ENCODE data around the gene PSMD13. TPM values are rescaled to one million over a fixed set of nuclear protein-coding genes. Genes with fewer than 3 reads are reported as not detected.
A peak's percentile ranks its signal among the peaks of the same experiment; 100 is the strongest.

Gene PSMD13
- total RNA-seq, 2 donors from 2014 or later, result 196 to 273 TPM

- H3K27ac Mint-ChIP-seq, result peak overlapping the region; percentile 93 to 98
- ATAC-seq (peak; percentile 73 to 83), DNase-seq (ENCODE audit: low spot score in 2 of 2) (peak in 1 of 2 donors; percentile 64)
- H3K9me3 Mint-ChIP-seq, result peaks cover 0 to 5% of the 10 kb centered on the region in 2 donors
- H3K36me3 Mint-ChIP-seq, result no peaks in the 10 kb centered on the region
Observed at GRCh38 chr11:269146-269890, 32.5 kb downstream of the PSMD13 start.

DNA sequence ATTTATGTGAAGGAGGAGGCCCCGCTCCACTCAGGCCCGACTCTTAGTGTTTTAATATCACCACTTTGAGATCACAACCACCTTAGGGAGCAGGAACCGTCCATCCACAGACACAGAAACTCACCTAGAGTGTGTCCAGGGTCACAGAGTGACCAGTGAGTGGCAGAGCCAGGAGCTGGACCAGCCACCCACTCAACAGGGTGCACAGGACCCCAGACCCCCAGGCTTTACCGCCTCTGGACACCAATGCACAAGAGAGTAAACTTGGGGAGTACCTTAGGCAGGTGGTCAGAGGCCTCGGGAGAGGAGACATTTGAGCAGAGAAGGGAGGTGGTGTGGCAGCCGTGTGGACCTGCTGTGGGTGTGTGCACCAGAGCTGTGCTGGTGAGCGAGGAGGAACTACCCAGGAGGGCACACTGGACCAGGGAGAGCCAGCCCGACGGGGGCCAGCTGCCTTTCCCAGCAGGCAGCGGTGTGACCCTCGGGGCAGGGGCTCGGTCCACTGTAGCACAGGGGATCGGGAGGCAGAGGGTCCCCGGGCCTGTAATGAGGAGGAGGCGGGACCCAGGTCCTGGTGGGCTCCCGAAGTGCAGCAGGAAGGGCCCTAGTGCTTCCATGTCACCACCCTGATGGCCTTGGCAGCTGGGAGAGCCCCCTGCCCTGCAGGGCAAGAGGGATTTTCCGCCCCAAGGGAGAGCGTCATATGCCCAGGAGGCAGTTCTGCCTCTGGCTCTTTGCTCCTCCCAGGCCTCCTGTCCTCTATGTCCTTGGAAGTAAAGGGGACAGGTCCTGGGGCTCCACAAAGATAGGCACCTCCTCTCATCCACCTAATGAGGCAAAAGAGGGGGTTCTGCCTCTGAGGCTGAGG lies 33.9 kb downstream of the PSMD13 start:
- H3K9me3 Mint-ChIP-seq, result peaks cover 0 to 5% of the 10 kb centered on the region in 2 donors
- H3K36me3 Mint-ChIP-seq, result no peaks in the 10 kb centered on the region
- ATAC-seq (no peak), DNase-seq (ENCODE audit: low spot score in 2 of 2) (no peak)
- H3K27ac Mint-ChIP-seq, result peak overlapping the region in 1 of 2 donors; percentile 93

DNA sequence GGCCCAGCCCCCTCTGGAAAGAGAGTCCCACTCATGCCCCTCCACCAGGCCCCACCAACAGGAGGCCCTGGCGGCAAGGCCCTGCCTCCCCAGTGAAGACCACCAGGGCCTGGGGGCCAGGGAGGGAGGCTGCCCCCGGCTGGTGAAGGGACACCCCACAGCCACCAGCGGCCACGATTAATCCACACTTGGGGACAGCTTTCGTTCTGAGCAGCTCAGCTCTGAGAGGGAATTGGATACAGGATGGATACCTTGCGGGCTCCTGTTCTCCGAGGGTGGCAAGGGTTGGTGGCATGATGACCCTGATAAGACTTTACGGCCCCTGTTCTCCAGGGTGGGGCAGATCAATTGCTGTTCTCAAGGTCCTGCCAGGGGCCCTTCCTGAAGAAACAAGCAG lies 34.5 kb downstream of the PSMD13 start:
- H3K27ac Mint-ChIP-seq, result no peak overlapping the region

GRCh38 chr11:272195-272930 lies 35.6 kb downstream of the PSMD13 start:
- Mint-ChIP-seq H3K9me3 (peaks cover 0 to 7% of the 10 kb centered on the region in 2 donors), H3K36me3 (peaks cover 7 to 10% of the 10 kb centered on the region in 2 donors), H3K27ac (peak overlapping the region in 1 of 2 donors; percentile 51)
- ATAC-seq (no peak), DNase-seq (ENCODE audit: low spot score in 2 of 2) (no peak)

More for the DNA sequence above, 34.5 kb downstream of the PSMD13 start:
- DNase-seq (ENCODE audit: low spot score in 2 of 2) (no peak), ATAC-seq (no peak)
- peaks cover 0 to 5% of the 10 kb centered on the region in 2 donors for H3K9me3 Mint-ChIP-seq
- peaks cover 0 to under 1% of the 10 kb centered on the region in 2 donors for H3K36me3 Mint-ChIP-seq

GRCh38 chr11:272931-273198 lies 36.1 kb downstream of the PSMD13 start:
- Mint-ChIP-seq H3K27ac (no peak overlapping the region), H3K36me3 (peaks cover 10 to 15% of the 10 kb centered on the region in 2 donors)

GRCh38 chr11:276219-276618 lies 39.4 kb downstream of the PSMD13 start:
- H3K36me3 Mint-ChIP-seq, result peaks cover 19 to 24% of the 10 kb centered on the region in 2 donors
- DNase-seq (ENCODE audit: low spot score in 2 of 2), result no peak
- no peak for ATAC-seq
- H3K9me3 Mint-ChIP-seq, result peaks cover 3 to 13% of the 10 kb centered on the region in 2 donors
- peak overlapping the region in 1 of 2 donors; percentile 65 for H3K27ac Mint-ChIP-seq

More at GRCh38 chr11:272931-273198, 36.1 kb downstream of the PSMD13 start:
- peaks cover 3 to 11% of the 10 kb centered on the region in 2 donors for H3K9me3 Mint-ChIP-seq
- no peak for DNase-seq (ENCODE audit: low spot score in 2 of 2)
- no peak for ATAC-seq

DNA sequence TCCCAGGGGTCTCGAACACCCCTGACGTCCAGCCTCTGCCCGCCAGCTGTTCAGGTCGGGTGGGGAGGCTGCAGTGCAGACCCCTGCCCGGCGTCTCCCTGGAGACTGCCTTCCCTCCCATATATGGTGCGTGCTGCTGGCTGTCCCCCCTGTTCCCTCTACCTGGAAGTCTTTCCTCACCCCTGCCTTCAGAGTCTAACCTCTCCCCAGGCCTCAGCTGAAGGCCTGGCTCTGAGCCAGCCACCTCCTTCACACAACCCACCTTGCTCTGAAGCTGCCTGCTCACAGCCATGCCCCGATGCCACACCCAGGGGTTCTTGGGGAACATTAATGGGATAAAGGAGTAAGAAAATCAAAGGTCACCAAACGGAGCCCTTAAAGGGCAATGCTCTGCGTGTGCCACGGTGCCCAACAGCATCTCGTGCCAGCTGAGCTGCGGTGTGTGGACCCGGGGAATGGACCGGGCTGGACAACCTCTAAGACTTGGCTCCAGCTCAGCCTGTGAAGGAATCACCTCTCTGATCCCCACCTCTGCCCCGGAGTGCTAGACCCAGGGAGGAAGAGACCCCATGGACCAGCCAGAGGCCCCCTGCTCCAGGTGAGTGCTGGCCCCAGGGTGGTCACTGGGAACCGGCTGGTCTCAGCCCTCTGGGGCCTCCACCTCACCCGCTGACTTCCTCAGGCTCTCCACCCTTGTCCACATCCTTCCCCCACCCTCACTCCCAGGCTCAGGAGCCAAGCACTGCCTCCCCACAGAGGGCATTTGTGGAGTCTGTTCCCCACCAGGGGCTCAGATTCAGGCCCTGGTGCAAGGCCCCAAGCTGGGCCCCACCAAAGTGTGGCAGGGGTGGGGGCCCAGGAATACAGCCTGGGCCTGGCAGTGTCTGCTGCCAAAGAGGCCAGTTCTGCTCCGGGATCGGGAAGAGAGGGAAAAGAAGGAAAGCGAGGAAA lies 41.5 kb downstream of the PSMD13 start, which contains the start of gene NLRP6:
NLRP6 (plus strand) TSS at position 407 of the 951 bp plus-strand sequence; CDS start at position 570, 163 bp downstream.
- DNase-seq (ENCODE audit: low spot score in 2 of 2) (peak in 1 of 2 donors; percentile 4), ATAC-seq (no peak)
- Mint-ChIP-seq H3K27ac (peak within 1 kb of the TSS; percentile 41 to 65), H3K9me3 (peaks cover 3 to 13% of the 10 kb centered on the region in 2 donors), H3K36me3 (peaks cover 24 to 26% of the 10 kb centered on the region in 2 donors)

DNA sequence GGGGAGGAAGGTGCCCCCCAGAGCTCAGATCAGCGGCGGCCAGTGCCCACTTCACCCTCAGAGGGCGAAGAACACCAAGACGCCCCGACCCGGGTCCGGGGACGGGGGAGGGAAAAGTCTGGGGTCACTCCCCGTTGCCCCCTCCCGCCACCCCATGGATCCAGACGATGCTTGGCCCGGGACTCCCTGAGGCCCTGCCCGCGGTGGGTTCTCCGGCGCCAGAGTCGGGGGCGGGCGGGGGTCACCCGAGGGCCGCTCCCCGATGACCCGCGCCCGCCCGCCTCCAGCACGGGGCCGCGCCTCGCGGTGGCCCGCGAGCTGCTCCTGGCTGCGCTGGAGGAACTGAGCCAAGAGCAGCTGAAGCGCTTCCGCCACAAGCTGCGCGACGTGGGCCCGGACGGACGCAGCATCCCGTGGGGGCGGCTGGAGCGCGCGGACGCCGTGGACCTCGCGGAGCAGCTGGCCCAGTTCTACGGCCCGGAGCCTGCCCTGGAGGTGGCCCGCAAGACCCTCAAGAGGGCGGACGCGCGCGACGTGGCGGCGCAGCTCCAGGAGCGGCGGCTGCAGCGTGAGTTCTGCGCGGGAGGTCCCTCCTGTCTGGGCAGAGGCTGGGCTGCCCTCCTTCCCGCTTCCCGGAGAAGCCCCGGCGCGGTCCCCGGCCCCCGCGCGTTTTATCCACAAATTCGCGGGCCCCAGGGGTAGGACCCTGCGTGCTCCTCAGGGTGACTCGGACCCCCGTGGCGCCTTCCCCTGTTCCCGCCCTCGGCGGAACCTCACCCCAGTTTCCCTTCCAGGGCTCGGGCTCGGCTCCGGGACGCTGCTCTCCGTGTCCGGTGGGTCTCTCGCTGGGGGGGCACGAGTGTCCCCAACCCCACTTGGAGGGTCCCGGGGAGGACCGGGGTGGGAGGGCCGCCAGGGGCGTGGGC lies 42.5 kb downstream of the PSMD13 start:
- H3K27ac Mint-ChIP-seq, result peak overlapping the region in 1 of 2 donors; percentile 65
- no peak for ATAC-seq

GRCh38 chr11:279966-280705 lies 43.4 kb downstream of the PSMD13 start:
- DNase-seq (ENCODE audit: low spot score in 2 of 2) (peak; percentile 50 to 57), ATAC-seq (peak; percentile 35 to 54)
- Mint-ChIP-seq H3K27ac (no peak overlapping the region), H3K36me3 (peaks cover 24 to 26% of the 10 kb centered on the region in 2 donors), H3K9me3 (peaks cover 3 to 13% of the 10 kb centered on the region in 2 donors)

More for the DNA sequence above, 42.5 kb downstream of the PSMD13 start:
- peaks cover 3 to 13% of the 10 kb centered on the region in 2 donors for H3K9me3 Mint-ChIP-seq
- peaks cover 24 to 26% of the 10 kb centered on the region in 2 donors for H3K36me3 Mint-ChIP-seq
- peak; percentile 5 to 54 for DNase-seq (ENCODE audit: low spot score in 2 of 2)

DNA sequence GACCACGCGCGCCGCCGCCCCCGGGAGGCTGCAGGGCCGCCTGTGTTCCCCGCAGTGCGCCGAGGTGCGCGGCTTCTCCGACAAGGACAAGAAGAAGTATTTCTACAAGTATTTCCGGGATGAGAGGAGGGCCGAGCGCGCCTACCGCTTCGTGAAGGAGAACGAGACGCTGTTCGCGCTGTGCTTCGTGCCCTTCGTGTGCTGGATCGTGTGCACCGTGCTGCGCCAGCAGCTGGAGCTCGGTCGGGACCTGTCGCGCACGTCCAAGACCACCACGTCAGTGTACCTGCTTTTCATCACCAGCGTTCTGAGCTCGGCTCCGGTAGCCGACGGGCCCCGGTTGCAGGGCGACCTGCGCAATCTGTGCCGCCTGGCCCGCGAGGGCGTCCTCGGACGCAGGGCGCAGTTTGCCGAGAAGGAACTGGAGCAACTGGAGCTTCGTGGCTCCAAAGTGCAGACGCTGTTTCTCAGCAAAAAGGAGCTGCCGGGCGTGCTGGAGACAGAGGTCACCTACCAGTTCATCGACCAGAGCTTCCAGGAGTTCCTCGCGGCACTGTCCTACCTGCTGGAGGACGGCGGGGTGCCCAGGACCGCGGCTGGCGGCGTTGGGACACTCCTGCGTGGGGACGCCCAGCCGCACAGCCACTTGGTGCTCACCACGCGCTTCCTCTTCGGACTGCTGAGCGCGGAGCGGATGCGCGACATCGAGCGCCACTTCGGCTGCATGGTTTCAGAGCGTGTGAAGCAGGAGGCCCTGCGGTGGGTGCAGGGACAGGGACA lies 44.1 kb downstream of the PSMD13 start:
- DNase-seq (ENCODE audit: low spot score in 2 of 2) (peak; percentile 32 to 59), ATAC-seq (peak; percentile 42 to 47)
- Mint-ChIP-seq H3K9me3 (peaks cover 3 to 13% of the 10 kb centered on the region in 2 donors), H3K27ac (no peak overlapping the region), H3K36me3 (peaks cover 24 to 26% of the 10 kb centered on the region in 2 donors)

- H3K27ac Mint-ChIP-seq, result peak overlapping the region in 1 of 2 donors; percentile 35
- H3K9me3 Mint-ChIP-seq, result peaks cover 3 to 10% of the 10 kb centered on the region in 2 donors
- ATAC-seq, result peak in 1 of 2 donors; percentile 32
- peak in 1 of 2 donors; percentile 53 for DNase-seq (ENCODE audit: low spot score in 2 of 2)
- H3K36me3 Mint-ChIP-seq, result peaks cover 21 to 23% of the 10 kb centered on the region in 2 donors
Observed at GRCh38 chr11:281486-282161, 44.8 kb downstream of the PSMD13 start.

DNA sequence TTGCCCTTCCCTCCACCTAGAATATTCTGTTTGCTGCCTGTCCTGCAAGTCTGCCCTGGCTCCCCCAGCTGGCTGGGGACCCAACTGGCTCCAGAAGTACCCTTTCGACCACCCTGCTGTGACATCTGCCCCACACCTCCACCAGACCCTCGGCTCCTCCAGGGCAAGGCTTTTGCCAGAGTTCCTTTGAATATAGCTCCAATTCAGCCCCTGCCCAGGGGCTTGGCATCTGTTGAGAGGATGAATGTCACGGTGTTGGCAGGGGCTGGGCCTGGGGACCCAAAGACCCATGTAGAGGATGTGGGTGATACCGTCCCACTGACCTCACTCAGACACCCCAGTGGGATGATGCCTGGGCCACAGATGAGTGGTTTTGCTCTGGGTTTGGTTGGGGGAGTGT lies 45.4 kb downstream of the PSMD13 start:
- H3K36me3 Mint-ChIP-seq, result peaks cover 16 to 19% of the 10 kb centered on the region in 2 donors
- ATAC-seq (no peak), DNase-seq (ENCODE audit: low spot score in 2 of 2) (no peak)
- H3K9me3 Mint-ChIP-seq, result peaks cover 3 to 6% of the 10 kb centered on the region in 2 donors
- peak overlapping the region in 1 of 2 donors; percentile 35 for H3K27ac Mint-ChIP-seq

Measured in activated naive CD4-positive, alpha-beta T cell treated with anti-CD3 and anti-CD28 coated beads, Interleukin-2, amount 50 U/mL, for 72 hours (primary cell).